Measurements from ENCODE around the gene TMTC2.

TMTC2 gene

GRCh38 chr12:82942521-82942920 is 255.8 kb downstream of the TMTC2 start:
- no peak overlapping the region for H3K4me3 ChIP-seq (replicated peaks; ENCODE audit: low read depth, low read length)
- no peak for TF ChIP-seq CTCF (IDR thresholded peaks at IDR 0.05; ENCODE audit: low read depth, low read length, missing control alignments)
- no peak for DNase-seq (ENCODE audit: extremely low read depth, low read depth)

DNA sequence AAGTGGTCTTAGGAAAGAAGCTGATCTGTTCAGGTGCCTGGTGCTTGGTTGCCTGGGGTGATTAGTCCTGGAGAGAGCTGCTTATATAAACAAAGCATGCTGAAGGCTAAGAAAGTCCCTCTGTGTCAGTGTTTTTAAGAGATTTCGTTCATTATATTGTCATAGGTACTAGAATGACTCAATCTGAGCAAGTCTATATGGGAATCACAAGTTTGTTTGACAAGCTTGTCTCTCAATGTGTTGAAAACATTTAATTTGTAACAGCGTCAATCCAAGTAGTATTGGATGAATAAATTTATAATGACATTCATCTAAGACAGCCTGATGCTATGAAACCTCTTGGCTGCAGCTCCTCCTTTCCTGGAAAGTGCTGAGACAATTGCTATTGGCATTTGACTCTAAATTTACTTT is 256.3 kb downstream of the TMTC2 start:
- no peak overlapping the region for H3K4me3 ChIP-seq (replicated peaks; ENCODE audit: low read depth, low read length)
- DNase-seq (ENCODE audit: extremely low read depth, low read depth) = no peak
- TF ChIP-seq CTCF (IDR thresholded peaks at IDR 0.05; ENCODE audit: low read depth, low read length, missing control alignments) = no peak

DNA sequence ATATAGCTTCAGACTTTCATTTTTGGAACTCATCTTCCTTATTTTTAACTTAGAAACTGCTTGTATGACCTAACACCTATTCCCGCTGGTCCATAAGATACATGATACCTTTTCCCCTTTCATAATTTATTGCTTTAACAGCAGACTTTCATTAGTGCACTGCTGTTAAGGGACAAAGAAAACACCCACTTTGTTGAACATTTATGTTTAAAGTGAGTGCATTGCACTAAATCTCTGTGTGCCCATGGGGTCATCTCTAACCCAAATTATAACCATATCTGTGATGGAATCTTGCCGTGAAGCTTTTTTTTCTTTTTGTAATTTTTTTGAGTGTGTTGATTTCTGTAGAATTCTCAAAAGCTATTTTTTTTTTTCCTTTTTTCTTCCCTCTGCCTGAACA is 261.8 kb downstream of the TMTC2 start:
- no peak for DNase-seq (ENCODE audit: extremely low read depth, low read depth)
- no peak overlapping the region for H3K4me3 ChIP-seq (replicated peaks; ENCODE audit: low read depth, low read length)
- TF ChIP-seq CTCF (IDR thresholded peaks at IDR 0.05; ENCODE audit: low read depth, low read length, missing control alignments) = no peak

DNA sequence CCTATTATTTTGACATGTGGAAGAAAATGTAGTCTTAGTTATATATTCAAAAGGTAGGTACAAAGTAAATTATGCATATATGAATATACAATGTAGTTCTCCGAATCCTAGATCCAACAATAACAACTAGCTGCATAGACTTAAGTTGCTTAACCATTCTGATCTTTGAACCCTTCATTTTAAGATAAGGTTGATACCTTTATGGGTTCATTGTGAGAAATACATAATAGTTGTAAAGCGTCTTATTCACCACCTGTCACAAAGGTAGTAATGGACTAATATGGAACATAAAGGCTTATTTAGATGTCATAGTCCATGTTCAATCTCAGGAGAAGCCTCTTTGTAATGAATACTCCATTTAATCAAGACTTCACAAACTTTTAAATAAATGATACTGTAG is 263.6 kb downstream of the TMTC2 start:
- DNase-seq (ENCODE audit: extremely low read depth, low read depth) = no peak
- no peak for TF ChIP-seq CTCF (IDR thresholded peaks at IDR 0.05; ENCODE audit: low read depth, low read length, missing control alignments)
- no peak overlapping the region for H3K4me3 ChIP-seq (replicated peaks; ENCODE audit: low read depth, low read length)

- no peak overlapping the region for H3K4me3 ChIP-seq (replicated peaks; ENCODE audit: low read depth, low read length)
These were observed 266.2 kb downstream of the TMTC2 start for GRCh38 chr12:82952946-82953345.

GRCh38 chr12:82953397-82953796 is 266.7 kb downstream of the TMTC2 start:
- H3K4me3 ChIP-seq (replicated peaks; ENCODE audit: low read depth, low read length) = no peak overlapping the region
- no peak for TF ChIP-seq CTCF (IDR thresholded peaks at IDR 0.05; ENCODE audit: low read depth, low read length, missing control alignments)

More at GRCh38 chr12:82952946-82953345, 266.2 kb downstream of the TMTC2 start:
- DNase-seq (ENCODE audit: extremely low read depth, low read depth) = no peak
- TF ChIP-seq CTCF (IDR thresholded peaks at IDR 0.05; ENCODE audit: low read depth, low read length, missing control alignments) = no peak

GRCh38 chr12:82954064-82954463 is 267.4 kb downstream of the TMTC2 start:
- no peak for TF ChIP-seq CTCF (IDR thresholded peaks at IDR 0.05; ENCODE audit: low read depth, low read length, missing control alignments)
- H3K4me3 ChIP-seq (replicated peaks; ENCODE audit: low read depth, low read length) = no peak overlapping the region
- DNase-seq (ENCODE audit: extremely low read depth, low read depth) = no peak

More at GRCh38 chr12:82953397-82953796, 266.7 kb downstream of the TMTC2 start:
- DNase-seq (ENCODE audit: extremely low read depth, low read depth) = no peak

Measured in HFF-Myc (cell line).